Astrocyte of the cerebellum (primary cell): ENCODE results near the gene FBXO3.

Source experiments
- DNase-seq: peaks from one replicate; pipeline ENCODE4 v3.0.0-alpha.2; 2011; ENCODE audit warnings: low read depth
- H3K4me3 ChIP-seq: 2 replicates; pipeline ENCODE4 v1.5.1; 2011; ENCODE audit warnings: mild to moderate bottlenecking, low read depth, low read length, moderate library complexity
- CTCF ChIP-seq: IDR thresholded peaks from 2 replicates; pipeline ENCODE4 v1.5.1; 2012; ENCODE audit warnings: low read length, low read depth, moderate library complexity, mild to moderate bottlenecking; ENCODE audit errors: missing control alignments
- in situ Hi-C: cut with HindIII; loops from 2 replicates; pipeline ENCODE4 v1.10.0; 2017; ENCODE audit warnings: low sequenced_read_pairs

Gene FBXO3

GRCh38 chr11:33737362-33737821 is 36.9 kb downstream of the FBXO3 start:
- TF ChIP-seq CTCF = no peak
- DNase-seq = no peak
- no peak overlapping the region for H3K4me3 ChIP-seq
- in situ Hi-C loops = no loop called here

- TF ChIP-seq CTCF = no peak
- peak within 1 kb of the TSS; percentile 73 for H3K4me3 ChIP-seq
- peak; percentile 64 for DNase-seq
- in situ Hi-C loops = no loop called here
These were observed 38.0 kb downstream of the FBXO3 start, which contains the start of gene CD59 for GRCh38 chr11:33736148-33736812. CD59 (minus strand) TSS chr11:33736423; CDS start chr11:33722445, 13,978 bp downstream.

GRCh38 chr11:33735271-33736147 is 38.8 kb downstream of the FBXO3 start:
- TF ChIP-seq CTCF = no peak
- no peak for DNase-seq
- H3K4me3 ChIP-seq = peak overlapping the region; percentile 73
- in situ Hi-C loops = no loop called here

GRCh38 chr11:33734441-33735270 is 39.7 kb downstream of the FBXO3 start:
- in situ Hi-C loops = no loop called here
- peak; percentile 71 for DNase-seq
- TF ChIP-seq CTCF = no peak
- peak overlapping the region; percentile 73 for H3K4me3 ChIP-seq

DNA sequence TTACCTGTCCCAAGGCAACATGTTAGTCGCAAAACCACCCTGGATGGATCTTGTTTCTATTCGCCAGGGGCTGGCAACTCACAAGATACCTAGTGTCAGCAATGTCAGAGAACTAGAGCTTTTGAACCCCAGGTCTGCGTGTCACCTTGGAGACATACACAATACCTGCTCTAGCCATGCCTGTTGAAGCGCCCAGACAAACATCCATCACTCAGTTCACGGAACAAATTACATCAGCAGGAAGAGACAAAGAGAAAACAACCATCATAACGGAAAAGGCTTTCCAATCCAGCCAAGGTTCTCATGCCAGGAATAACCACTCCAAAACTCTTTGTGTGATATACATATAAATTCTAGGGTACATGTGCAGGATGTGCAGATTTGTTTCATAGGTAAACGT is 40.3 kb downstream of the FBXO3 start:
- H3K4me3 ChIP-seq = peak overlapping the region; percentile 73
- no peak for TF ChIP-seq CTCF
- in situ Hi-C loops = no loop called here
- DNase-seq = no peak

DNA sequence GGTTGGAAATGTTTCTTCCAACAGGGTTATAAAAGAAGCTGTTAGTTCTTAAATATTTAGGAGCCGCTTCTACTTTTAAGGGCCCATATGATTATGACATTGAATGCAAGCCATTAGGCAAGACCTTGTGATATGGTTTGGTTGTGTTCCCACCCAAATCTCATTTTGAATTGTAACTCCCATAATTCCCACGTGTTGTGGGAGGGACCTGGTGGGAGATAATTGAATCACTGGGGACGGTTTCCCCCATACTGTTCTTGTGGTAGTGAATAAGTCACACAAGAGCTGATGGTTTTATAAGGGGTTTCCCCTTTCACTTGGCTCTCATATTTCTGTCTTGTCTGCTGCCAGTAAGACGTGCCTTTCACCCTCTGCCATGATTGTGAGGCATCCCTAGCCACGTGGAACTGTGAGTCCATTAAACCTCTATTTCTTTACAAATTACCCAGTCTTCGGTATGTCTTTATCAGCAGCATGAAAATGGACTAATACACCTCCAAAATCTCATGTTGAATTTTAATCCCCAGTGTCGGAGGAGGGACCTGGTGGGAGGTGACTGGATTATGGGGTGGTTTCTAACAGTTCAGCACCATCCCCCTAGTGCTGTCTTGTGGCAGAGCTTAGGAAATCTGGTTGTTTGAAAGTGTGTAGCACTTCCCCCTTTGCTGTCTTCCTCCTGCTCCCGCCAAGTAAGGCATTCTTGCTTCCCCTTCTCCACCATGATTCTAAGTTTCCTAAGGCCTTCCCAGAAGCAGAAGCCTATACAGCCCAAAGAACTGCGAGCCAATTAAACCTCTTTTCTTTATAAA is 42.4 kb downstream of the FBXO3 start:
- in situ Hi-C loops = no loop called here

More for the DNA sequence above, 42.4 kb downstream of the FBXO3 start:
- H3K4me3 ChIP-seq = no peak overlapping the region
- TF ChIP-seq CTCF = no peak
- DNase-seq = peak; percentile 56
